HG02642 (cell line): ENCODE measurements around the gene NXPH4.

ENCODE experiments used
- ATAC-seq: cut with Tn5 transposase; IDR thresholded peaks from one replicate; pipeline ENCODE4 v1.9.1; 2021; ENCODE audit warnings: mild to moderate bottlenecking; ENCODE audit not compliant: unreplicated experiment, poor library complexity

The NXPH4 gene

GRCh38 chr12:57229634-57230380 is 13.2 kb downstream of the NXPH4 start, which contains the start of gene SHMT2:
TSS of gene SHMT2 (plus strand) at chr12:57229711. CDS start at chr12:57229779, 68 bp downstream.
- ATAC-seq = peak; percentile 73

DNA sequence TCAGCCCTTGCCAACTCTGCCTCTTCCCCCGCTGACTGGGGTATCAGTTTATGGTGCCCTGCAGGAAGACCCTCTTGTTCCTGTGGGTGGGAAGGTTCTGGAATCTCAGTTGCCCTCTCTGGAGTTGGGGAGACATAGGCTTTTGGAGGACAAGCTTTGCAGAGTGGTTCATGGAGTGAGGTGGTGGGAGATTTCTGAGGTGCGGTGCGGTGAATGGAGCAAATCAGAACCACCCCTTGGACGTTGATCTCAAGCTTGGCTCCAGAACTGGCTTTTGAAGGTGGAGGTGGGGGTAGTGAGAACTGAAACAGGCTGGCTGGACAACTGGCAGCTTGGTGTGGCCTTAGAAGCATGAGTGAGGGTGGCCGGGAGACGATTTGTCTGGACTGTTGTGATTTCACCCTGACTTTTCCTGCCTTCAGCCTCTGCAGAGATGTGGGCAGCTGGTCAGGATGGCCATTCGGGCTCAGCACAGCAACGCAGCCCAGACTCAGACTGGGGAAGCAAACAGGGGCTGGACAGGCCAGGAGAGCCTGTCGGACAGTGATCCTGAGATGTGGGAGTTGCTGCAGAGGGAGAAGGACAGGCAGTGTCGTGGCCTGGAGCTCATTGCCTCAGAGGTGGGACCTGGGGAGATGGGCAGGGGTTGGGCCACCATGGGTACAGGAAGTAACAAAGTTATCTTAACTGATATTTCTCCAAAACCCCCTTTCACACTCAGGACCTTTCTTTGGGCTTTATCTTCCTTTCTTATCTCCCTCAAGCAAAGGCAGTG is 14.0 kb downstream of the NXPH4 start:
- no peak for ATAC-seq

DNA sequence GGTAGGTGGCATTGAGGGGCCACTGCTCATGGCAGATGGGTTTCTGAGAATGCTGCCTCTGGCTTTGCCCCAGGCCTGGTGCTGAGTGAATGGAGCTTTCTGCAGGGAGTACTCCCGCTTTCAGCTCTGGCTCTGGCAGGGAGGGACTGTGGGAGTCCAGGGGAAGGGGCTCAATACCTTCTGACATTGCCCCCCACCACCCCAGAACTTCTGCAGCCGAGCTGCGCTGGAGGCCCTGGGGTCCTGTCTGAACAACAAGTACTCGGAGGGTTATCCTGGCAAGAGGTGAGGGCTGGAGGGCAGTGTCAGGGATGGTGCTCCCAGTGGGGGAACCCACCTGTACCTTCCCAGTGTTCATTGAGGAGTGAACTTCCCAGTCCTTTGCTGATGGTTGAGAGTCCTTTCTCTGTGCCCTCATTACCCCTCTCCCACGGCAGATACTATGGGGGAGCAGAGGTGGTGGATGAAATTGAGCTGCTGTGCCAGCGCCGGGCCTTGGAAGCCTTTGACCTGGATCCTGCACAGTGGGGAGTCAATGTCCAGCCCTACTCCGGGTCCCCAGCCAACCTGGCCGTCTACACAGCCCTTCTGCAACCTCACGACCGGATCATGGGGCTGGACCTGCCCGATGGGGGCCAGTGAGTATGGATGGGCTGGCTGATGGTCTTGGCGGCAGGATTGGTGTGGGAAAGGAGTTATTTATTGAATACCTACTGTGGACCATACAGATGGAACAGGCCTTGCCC is 14.9 kb downstream of the NXPH4 start:
- no peak for ATAC-seq

DNA sequence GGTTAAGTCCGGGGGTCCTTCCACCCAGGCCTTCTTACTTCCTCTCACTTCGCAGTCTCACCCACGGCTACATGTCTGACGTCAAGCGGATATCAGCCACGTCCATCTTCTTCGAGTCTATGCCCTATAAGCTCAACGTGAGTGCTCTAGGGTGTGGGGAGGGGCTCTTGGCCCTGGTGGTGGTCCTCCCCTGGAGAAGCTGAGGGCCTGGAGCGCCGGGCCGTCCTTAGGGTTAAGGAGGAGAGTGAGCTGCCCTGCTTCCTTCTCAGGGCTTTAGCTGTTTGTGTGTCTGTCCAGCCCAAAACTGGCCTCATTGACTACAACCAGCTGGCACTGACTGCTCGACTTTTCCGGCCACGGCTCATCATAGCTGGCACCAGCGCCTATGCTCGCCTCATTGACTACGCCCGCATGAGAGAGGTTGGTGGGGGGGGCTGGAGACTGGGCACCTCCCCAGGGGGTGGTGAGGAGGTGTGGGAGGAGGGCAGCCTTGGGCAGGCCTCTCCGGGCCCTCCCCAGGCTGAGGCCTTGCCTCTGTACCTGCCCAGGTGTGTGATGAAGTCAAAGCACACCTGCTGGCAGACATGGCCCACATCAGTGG is 15.7 kb downstream of the NXPH4 start:
- no peak for ATAC-seq

DNA sequence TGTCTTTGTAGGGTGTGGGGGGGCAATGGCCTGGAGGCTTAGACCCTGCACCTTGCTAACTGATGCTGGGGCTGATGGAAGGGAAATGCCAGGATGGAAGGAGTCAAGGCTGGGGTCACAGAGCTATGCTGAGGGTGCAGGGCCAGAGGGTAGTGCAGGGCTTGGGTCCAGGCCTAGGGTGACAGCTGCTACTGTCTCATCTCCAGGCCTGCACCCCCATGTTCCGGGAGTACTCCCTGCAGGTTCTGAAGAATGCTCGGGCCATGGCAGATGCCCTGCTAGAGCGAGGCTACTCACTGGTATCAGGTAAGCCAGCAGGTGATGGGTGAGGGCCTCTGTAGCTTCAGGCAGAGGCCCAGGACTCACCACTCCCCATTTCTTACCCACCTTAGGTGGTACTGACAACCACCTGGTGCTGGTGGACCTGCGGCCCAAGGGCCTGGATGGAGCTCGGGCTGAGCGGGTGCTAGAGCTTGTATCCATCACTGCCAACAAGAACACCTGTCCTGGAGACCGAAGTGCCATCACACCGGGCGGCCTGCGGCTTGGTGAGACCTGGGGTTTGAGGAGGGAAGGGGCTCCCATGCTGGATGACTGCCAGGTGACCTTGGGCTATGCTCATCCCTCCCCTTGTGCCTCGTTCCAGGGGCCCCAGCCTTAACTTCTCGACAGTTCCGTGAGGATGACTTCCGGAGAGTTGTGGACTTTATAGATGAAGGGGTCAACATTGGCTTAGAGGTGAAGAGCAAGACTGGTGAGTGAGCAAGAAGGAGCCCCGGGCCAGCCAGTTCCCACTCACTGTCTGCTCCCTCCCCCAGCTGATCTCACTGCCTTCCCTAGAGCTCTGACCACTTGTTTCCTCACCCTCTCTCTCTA is 17.0 kb downstream of the NXPH4 start:
- ATAC-seq = no peak

- no peak for ATAC-seq
These were observed 17.6 kb downstream of the NXPH4 start for GRCh38 chr12:57234233-57234570.

- no peak for ATAC-seq
These were observed 18.0 kb downstream of the NXPH4 start for GRCh38 chr12:57234571-57235016.

- ATAC-seq = no peak
These were observed 18.6 kb downstream of the NXPH4 start for GRCh38 chr12:57235017-57235727.

DNA sequence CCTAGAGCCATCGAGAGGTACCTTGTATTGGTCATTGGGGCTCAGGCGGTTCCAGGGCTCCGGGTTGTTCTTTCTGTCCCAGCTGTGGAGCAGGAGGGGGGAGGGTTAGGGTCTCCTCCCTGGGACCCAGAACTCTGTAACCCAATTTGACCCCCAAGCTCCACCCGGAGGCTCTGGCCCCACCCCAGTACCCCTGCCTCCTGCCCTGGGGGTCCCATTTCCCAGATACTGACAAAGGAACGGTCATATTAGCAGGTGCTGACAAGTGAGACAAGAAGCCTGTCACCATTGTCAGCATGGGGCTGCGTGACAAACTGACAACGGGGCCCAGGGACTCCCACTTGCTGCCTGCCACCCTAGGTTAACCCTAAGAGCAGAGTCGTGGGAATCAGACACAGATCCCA is 19.1 kb downstream of the NXPH4 start:
- no peak for ATAC-seq

DNA sequence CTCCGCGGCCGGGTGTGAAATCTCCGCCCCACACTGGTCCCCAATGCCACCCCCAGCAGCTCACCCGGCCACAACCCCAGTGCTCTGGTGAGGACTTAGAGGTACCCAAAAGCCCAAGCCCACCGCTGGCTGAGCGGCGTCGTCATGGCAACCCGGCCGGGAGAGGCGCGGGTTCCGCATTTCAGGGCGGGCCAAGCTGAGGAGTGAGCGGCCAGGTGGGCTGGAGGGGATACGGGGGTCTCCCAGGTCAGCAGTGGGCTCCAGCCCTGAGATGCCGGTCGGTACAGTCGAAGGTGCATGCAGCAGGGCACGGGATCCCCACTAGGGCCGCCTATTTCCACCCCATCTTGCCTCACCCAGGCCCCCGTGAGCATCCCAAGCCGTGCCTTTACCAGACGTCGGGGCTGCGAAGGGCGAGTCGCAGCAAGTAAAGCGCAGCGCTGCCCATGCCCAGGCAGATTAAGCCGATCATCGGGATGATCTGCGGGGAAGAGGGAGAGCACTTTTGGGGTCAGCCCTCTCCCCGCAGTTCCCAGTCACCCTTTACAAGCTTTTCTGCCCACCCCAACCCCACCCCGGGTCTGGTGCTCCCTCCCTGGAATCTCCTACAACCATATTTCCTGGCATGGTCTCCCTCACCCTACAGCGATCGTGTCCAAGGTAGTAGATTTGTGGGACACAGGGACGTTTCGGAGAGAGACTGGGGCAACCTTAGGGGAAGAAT is 19.8 kb downstream of the NXPH4 start:
- ATAC-seq = no peak

- no peak for ATAC-seq
These were observed 20.5 kb downstream of the NXPH4 start for GRCh38 chr12:57236925-57237595.

- ATAC-seq = no peak
These were observed 21.0 kb downstream of the NXPH4 start for GRCh38 chr12:57237596-57237931.

- ATAC-seq = no peak
These were observed 21.6 kb downstream of the NXPH4 start for GRCh38 chr12:57237932-57238853.

- ATAC-seq = peak; percentile 59
These were observed 22.4 kb downstream of the NXPH4 start for GRCh38 chr12:57238854-57239554.

DNA sequence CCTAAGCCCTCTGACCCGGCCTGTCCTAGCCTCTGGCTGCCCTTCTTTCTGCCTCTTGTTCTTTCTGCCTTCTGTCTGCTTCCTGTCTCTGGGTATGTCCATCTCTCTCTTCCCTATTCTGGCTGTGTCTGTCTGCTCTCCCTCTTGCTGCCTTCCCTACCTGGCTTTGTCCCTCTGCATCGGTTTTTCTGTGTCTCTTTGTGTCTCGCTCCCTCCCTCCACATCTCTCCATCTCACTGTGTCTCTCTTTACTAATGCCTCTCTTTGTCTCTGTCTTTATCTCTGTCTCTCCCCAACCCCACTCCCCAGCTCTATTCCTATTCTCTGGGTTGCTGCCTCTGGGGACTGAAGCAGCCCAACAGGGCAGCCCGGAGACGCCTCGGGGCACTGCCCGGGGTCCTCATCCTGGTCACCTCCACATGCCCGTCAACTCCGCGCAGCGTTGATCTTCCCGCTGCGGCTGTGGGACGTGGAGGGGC is 23.0 kb downstream of the NXPH4 start:
- no peak for ATAC-seq
